H1 (cell line): ENCODE data around the gene ARPP21. TPM values are rescaled to one million over a fixed set of nuclear protein-coding genes. Genes with fewer than 3 reads are reported as not detected.

Experiments
- CTCF ChIA-PET: fragments of 300-600 bp; sonication (Branson Sonifier 250); formaldehyde crosslinking; loops from one replicate; lab custom pipeline; 2021; ENCODE audit not compliant: partially characterized antibody; lab: Charles Lee
- POLR2A ChIA-PET: fragments of 300-600 bp; sonication (Branson Sonifier 250); formaldehyde crosslinking; loops from one replicate; lab custom pipeline; 2021; ENCODE audit warnings: inconsistent platforms; ENCODE audit not compliant: partially characterized antibody; lab: Charles Lee
- DNase-seq, 2 experiments: peaks; one replicate each; pipeline versions ENCODE4 v3.0.0 to v3.0.0-alpha.2; 2010 to 2022; ENCODE audit warnings: low spot score in 2 of 2, low read depth in 1 of 2, mixed read lengths in 1 of 2
- FAIRE-seq: peaks from 2 replicates; lab custom pipeline; 2011; peaks lifted over from hg19 to GRCh38; lab: Jason Lieb, UNC
- H2AFZ ChIP-seq: 2 replicates; pipeline ENCODE4 v1.8.1; 2012; ENCODE audit warnings: low read length, inconsistent platforms
- H2AK5ac ChIP-seq: 2 replicates; pipeline ENCODE4 v1.6.1; 2013; ENCODE audit warnings: low read depth, low read length
- H2BK120ac ChIP-seq: replicated peaks from 2 replicates; pipeline ENCODE3; 2013; ENCODE audit warnings: low read depth, low read length, inconsistent platforms
- H2BK12ac ChIP-seq: 2 replicates; pipeline ENCODE4 v1.6.1; 2013; ENCODE audit warnings: low read depth, low read length
- H2BK15ac ChIP-seq: 2 replicates; pipeline ENCODE4 v1.6.1; 2013; ENCODE audit warnings: low read length
- H2BK20ac ChIP-seq: 2 replicates; pipeline ENCODE4 v1.6.1; 2013; ENCODE audit warnings: low read length
- H2BK5ac ChIP-seq: 2 replicates; pipeline ENCODE4 v1.6.1; 2013; ENCODE audit warnings: low read depth, low read length
- H3K14ac ChIP-seq: 2 replicates; pipeline ENCODE4 v1.6.1; 2013; ENCODE audit warnings: inconsistent platforms; ENCODE audit not compliant: insufficient read length
- H3K18ac ChIP-seq: 2 replicates; pipeline ENCODE4 v1.6.1; 2013; ENCODE audit warnings: low read length; ENCODE audit errors: extremely low read depth
- H3K23ac ChIP-seq: 2 replicates; pipeline ENCODE4 v1.6.1; 2013; ENCODE audit warnings: inconsistent platforms; ENCODE audit not compliant: insufficient read length
- H3K23me2 ChIP-seq: 2 replicates; pipeline ENCODE4 v1.6.1; 2013; ENCODE audit warnings: low read depth, low read length
- H3K27ac ChIP-seq: 2 replicates; pipeline ENCODE4 v1.6.1; 2011; ENCODE audit warnings: low read depth, low read length, inconsistent platforms
- H3K27me3 ChIP-seq, 4 experiments: replicated peaks in 1 of 4; 1 replicate in 1 of 4; 2 replicates in 3 of 4; pipeline versions ENCODE4 v1.6.1 to v1.8.1; 2011 to 2013; ENCODE audit warnings: low read length in 3 of 4, mild to moderate bottlenecking in 3 of 4, inconsistent platforms in 2 of 4, mixed read lengths in 2 of 4, moderate library complexity in 1 of 4; ENCODE audit not compliant: control insufficient read depth in 3 of 4, insufficient read depth in 3 of 4; ENCODE audit errors: extremely low read depth in 1 of 4
- H3K36me3 ChIP-seq, 4 experiments: 2 replicates each; pipeline versions ENCODE4 v1.6.1 to v1.8.1; 2011 to 2013; ENCODE audit warnings: mild to moderate bottlenecking in 4 of 4, low read length in 3 of 4, moderate library complexity in 2 of 4, control low read depth in 1 of 4, inconsistent platforms in 1 of 4; ENCODE audit not compliant: insufficient read depth in 4 of 4, control insufficient read depth in 2 of 4
- H3K4ac ChIP-seq: replicated peaks from 2 replicates; pipeline ENCODE3; 2013; ENCODE audit warnings: low read length, low read depth, mixed read lengths, inconsistent platforms; ENCODE audit not compliant: insufficient read length
- H3K4me1 ChIP-seq, 4 experiments: replicated peaks in 1 of 4; 1 replicate in 1 of 4; 2 replicates in 3 of 4; pipeline versions ENCODE4 v1.6.1 to v1.8.1; 2011 to 2013; ENCODE audit warnings: low read length in 3 of 4, inconsistent platforms in 2 of 4, mixed read lengths in 1 of 4; ENCODE audit not compliant: insufficient read depth in 4 of 4, control insufficient read depth in 3 of 4
- H3K4me2 ChIP-seq, 2 experiments: 2 replicates each; pipeline versions ENCODE4 v1.6.1 to v1.8.1; 2011 to 2013; ENCODE audit warnings: low read depth in 2 of 2, low read length in 2 of 2, control low read depth in 1 of 2, inconsistent platforms in 1 of 2, mild to moderate bottlenecking in 1 of 2; ENCODE audit not compliant: insufficient read depth in 1 of 2
- H3K4me3 ChIP-seq, 4 experiments: fragments of 200-600, 300-600 bp in 1 of 4; sonication (generic), shearing (Covaris generic), sonication (Bioruptor Twin) in 1 of 4; 2 replicates each; pipeline versions ENCODE4 v1.5.1 to v1.8.1; 2011 to 2016; ENCODE audit warnings: low read length in 4 of 4, low read depth in 3 of 4, control low read depth in 2 of 4, inconsistent platforms in 2 of 4, mild to moderate bottlenecking in 2 of 4, mixed read lengths in 1 of 4, moderate library complexity in 1 of 4; ENCODE audit not compliant: insufficient read depth in 2 of 4; ENCODE audit errors: extremely low read depth in 1 of 4
- H3K56ac ChIP-seq: replicated peaks from 2 replicates; pipeline ENCODE3; 2013; ENCODE audit warnings: low read depth, mild to moderate bottlenecking, mixed read lengths, low read length, inconsistent platforms; ENCODE audit not compliant: insufficient read length
- H3K79me1 ChIP-seq: 2 replicates; pipeline ENCODE4 v1.6.1; 2013; ENCODE audit warnings: low read depth, low read length, control low read depth
- H3K79me2 ChIP-seq, 2 experiments: 2 replicates each; pipeline versions ENCODE4 v1.6.1 to v1.8.1; 2012 to 2013; ENCODE audit warnings: low read length in 2 of 2, mild to moderate bottlenecking in 2 of 2, inconsistent platforms in 1 of 2; ENCODE audit not compliant: insufficient read depth in 2 of 2, control insufficient read depth in 1 of 2
- H3K9ac ChIP-seq, 4 experiments: replicated peaks in 1 of 4; 1 replicate in 1 of 4; 2 replicates in 3 of 4; pipeline versions ENCODE4 v1.6.1 to v1.8.1; 2011 to 2013; ENCODE audit warnings: low read depth in 3 of 4, low read length in 3 of 4, control low read depth in 2 of 4, mild to moderate bottlenecking in 2 of 4, moderate library complexity in 2 of 4, inconsistent platforms in 1 of 4; ENCODE audit errors: extremely low read depth in 1 of 4
- H3K9me3 ChIP-seq, 2 experiments: 2 replicates each; pipeline versions ENCODE4 v1.6.1 to v1.8.1; 2012 to 2013; ENCODE audit warnings: mild to moderate bottlenecking in 2 of 2, moderate library complexity in 2 of 2, control low read depth in 1 of 2, inconsistent platforms in 1 of 2, low read depth in 1 of 2, low read length in 1 of 2, mixed read lengths in 1 of 2; ENCODE audit not compliant: insufficient read depth in 2 of 2
- H4K20me1 ChIP-seq, 2 experiments: replicated peaks in 1 of 2; 2 replicates each; pipeline versions ENCODE3 to v1.8.1; 2011 to 2013; ENCODE audit warnings: inconsistent platforms in 2 of 2, low read length in 2 of 2, mild to moderate bottlenecking in 1 of 2; ENCODE audit not compliant: insufficient read depth in 2 of 2, control insufficient read depth in 1 of 2
- H4K5ac ChIP-seq: 2 replicates; pipeline ENCODE4 v1.6.1; 2013; ENCODE audit warnings: low read length, low read depth, mixed read lengths, inconsistent platforms; ENCODE audit not compliant: insufficient read length
- H4K8ac ChIP-seq: 2 replicates; pipeline ENCODE4 v1.8.0; 2013; ENCODE audit warnings: mild to moderate bottlenecking, moderate library complexity, low read length, inconsistent platforms; ENCODE audit not compliant: insufficient read depth; ENCODE audit errors: extremely low read depth
- H4K91ac ChIP-seq: replicated peaks from 2 replicates; pipeline ENCODE3; 2013; ENCODE audit warnings: low read length, mixed read lengths, inconsistent platforms; ENCODE audit not compliant: insufficient read length
- CREB1 ChIP-seq: IDR thresholded peaks from 2 replicates; pipeline ENCODE4 v1.6.1; 2012; ENCODE audit warnings: inconsistent platforms
- EP300 ChIP-seq, 2 experiments: IDR thresholded peaks; 1 replicate in 1 of 2; 2 replicates in 1 of 2; pipeline ENCODE4 v1.6.1; 2011 to 2012; ENCODE audit warnings: low read depth in 2 of 2, low read length in 2 of 2, mild to moderate bottlenecking in 2 of 2, borderline replicate concordance in 1 of 2, inconsistent platforms in 1 of 2, moderate library complexity in 1 of 2
- POU5F1 ChIP-seq: IDR thresholded peaks from 2 replicates; pipeline ENCODE4 v1.6.1; 2011; ENCODE audit warnings: low read depth, mild to moderate bottlenecking, low read length, moderate library complexity
- RAD21 ChIP-seq, 2 experiments: IDR thresholded peaks in 1 of 2; conservative IDR thresholded peaks in 1 of 2; 2 replicates each; pipeline ENCODE4 v1.6.1; 2011; ENCODE audit warnings: low read depth in 2 of 2, low read length in 2 of 2, improper control_type of control experiment in 1 of 2, inconsistent platforms in 1 of 2, mild to moderate bottlenecking in 1 of 2, moderate library complexity in 1 of 2
- SP2 ChIP-seq: IDR thresholded peaks from 2 replicates; pipeline ENCODE4 v1.6.1; 2012; ENCODE audit warnings: mild to moderate bottlenecking, low read length, inconsistent platforms
- WGBS, 2 experiments: shearing (Covaris generic) in 1 of 2; methylation state at CpG; one replicate each; pipeline versions ENCODE4 v1.1.6 to v1.1.7; 2013 to 2015; ENCODE audit warnings: low lambda C conversion rate in 2 of 2, mixed read lengths in 2 of 2, inconsistent platforms in 1 of 2, low coverage in 1 of 2, missing lambda C conversion rate in 1 of 2; ENCODE audit not compliant: insufficient replicate concordance in 2 of 2, insufficient coverage in 1 of 2, insufficient read length in 1 of 2; ENCODE audit errors: extremely low coverage in 1 of 2, missing lambda C conversion rate in 1 of 2; 5-methylcytosine and 5-hydroxymethylcytosine counted together
- polyA plus RNA-seq, 7 experiments: library from polyadenylated mRNA; depleted of rRNA in 3 of 7; stranded (reverse) in 5 of 7; unstranded in 2 of 7; fragments of >200 nt in 5 of 7; fragments of 200-250 nt in 2 of 7; gene quantifications; 1 replicate in 5 of 7; 2 replicates in 1 of 7; 4 replicates in 1 of 7; pipeline versions ENCODE4 v1.2.1 to v1.2.3, GENCODE V29; 2011 to 2013; ENCODE audit warnings: missing spikeins in 2 of 7, mixed read lengths in 2 of 7
- total RNA-seq: library from RNA; stranded (reverse); fragmentation: NEBNext Ultra II Directional; extraction: Animal tissue kit (Norgen Biotek cat#: 25700); gene quantifications from 2 replicates; pipeline ENCODE4 v1.2.1, GENCODE V29; 2021

Gene ARPP21
- total and polyA plus RNA-seq, 2 of the 8 experiments (the other 6 are each of a cell fraction or from before 2014, with no cell fraction given), result not detected

- Histone ChIP-seq H4K91ac (no peak overlapping the region), H3K4me3 (no peak overlapping the region), H4K8ac (no peak overlapping the region), H4K20me1 (peaks cover 0 to 3% of the 10 kb centered on the region in 2 experiments), H3K9me3 (no peaks in the 10 kb centered on the region), H2BK12ac (no peak overlapping the region), H3K4ac (no peak overlapping the region), H3K56ac (no peak overlapping the region), H2BK120ac (no peak overlapping the region), H2BK15ac (no peak overlapping the region), H3K36me3 (no peaks in the 10 kb centered on the region), H2AK5ac (no peak overlapping the region), H3K4me1 (peaks cover 0 to 7% (median 4%) of the 10 kb centered on the region in 4 experiments; a peak in 5 of 7 replicates), H2BK20ac (no peak overlapping the region), H3K9ac (no peak overlapping the region), H3K27ac (no peak overlapping the region), H3K23me2 (peaks cover 11% of the 10 kb centered on the region; the same call in 1 of the 2 replicates), H3K27me3 (peaks cover 19 to 32% (median 30%) of the 10 kb centered on the region in 4 experiments), H3K14ac (no peak overlapping the region), H3K79me1 (no peaks in the 10 kb centered on the region), H2AFZ (no peak overlapping the region), H3K4me2 (no peak overlapping the region), H2BK5ac (no peak overlapping the region), H4K5ac (no peak overlapping the region), H3K79me2 (no peaks in the 10 kb centered on the region), H3K23ac (no peak overlapping the region), H3K18ac (no peak overlapping the region)
- ChIA-PET POLR2A (interaction anchor here (0.6 kb wide), 1 partner anchor 12 kb away, joined by 3 read pairs; no protein-coding TSS in a partner anchor), CTCF (interaction anchor here (1.0 kb wide), 1 partner anchor 20 kb away, joined by 3 read pairs; no protein-coding TSS in a partner anchor)
- FAIRE-seq (no peak), DNase-seq (no peak)
- WGBS, 2 experiments, result 91% methylated on average over 1 of the region's 1 CpG; no CpG with 5 or more reads in 1 of the 2 experiments
- TF ChIP-seq EP300 (IDR thresholded peaks at IDR 0.05; ENCODE audit: borderline replicate concordance in 1 of 2, low read depth in 2 of 2, low read length in 2 of 2), result no peak
- TF ChIP-seq CREB1, result no peak
- TF ChIP-seq RAD21 (IDR thresholded peaks at IDR 0.05 in 1 of 2, conservative IDR thresholded peaks at IDR 0.05 in 1 of 2; ENCODE audit: low read depth in 2 of 2, low read length in 2 of 2), result no peak
- TF ChIP-seq POU5F1, result no peak
- TF ChIP-seq SP2, result no peak
These were observed 2.0 kb downstream of the ARPP21 start for GRCh38 chr3:35641331-35641730.
